ENCODE data around the gene MS4A15. TPM values are rescaled to one million over a fixed set of nuclear protein-coding genes. Genes with fewer than 3 reads are reported as not detected.

Gene MS4A15
- total RNA-seq, 2 experiments from 2014 or later, result not detected

GRCh38 chr11:60772666-60773065 lies 16.0 kb downstream of the MS4A15 start:
- H3K27ac Mint-ChIP-seq, result no peak overlapping the region
- no peaks in the 10 kb centered on the region for H3K36me3 Mint-ChIP-seq
- DNase-seq, result no peak
- CTCF ChIA-PET, result interaction anchor here (1.1 to 1.4 kb wide), 2 partner anchors 58 to 127 kb away, joined by 3 to 4 read pairs; no protein-coding TSS in a partner anchor
- H3K9me3 Mint-ChIP-seq (ENCODE audit: low read depth), result no peaks in the 10 kb centered on the region
- H3K27me3 Mint-ChIP-seq, result peaks cover 4% of the 10 kb centered on the region
- no peak for ATAC-seq
- no peak overlapping the region for H3K4me3 Mint-ChIP-seq
- H3K4me1 Mint-ChIP-seq, result peaks cover 5% of the 10 kb centered on the region

- Mint-ChIP-seq H3K4me1 (peaks cover 5% of the 10 kb centered on the region), H3K27ac (no peak overlapping the region), H3K27me3 (peaks cover 10% of the 10 kb centered on the region), H3K9me3 (ENCODE audit: low read depth) (no peaks in the 10 kb centered on the region), H3K36me3 (no peaks in the 10 kb centered on the region), H3K4me3 (no peak overlapping the region)
- no peak for DNase-seq
- ATAC-seq, result no peak
- CTCF ChIA-PET, result interaction anchor here (0.6 to 6.4 kb wide), 20 partner anchors 10 to 413 kb away, joined by 3 to 46 read pairs (median 4); partner anchors contain the start of gene MS4A10
Measured at GRCh38 chr11:60774726-60775125, 18.1 kb downstream of the MS4A15 start.

- DNase-seq, result peak; percentile 87
- H3K4me3 Mint-ChIP-seq, result no peak overlapping the region
- H3K9me3 Mint-ChIP-seq (ENCODE audit: low read depth), result no peaks in the 10 kb centered on the region
- CTCF ChIA-PET, result interaction anchor here (0.5 to 6.4 kb wide), 21 partner anchors 10 to 479 kb away, joined by 3 to 46 read pairs (median 4); partner anchors contain the start of gene MS4A10
- no peaks in the 10 kb centered on the region for H3K36me3 Mint-ChIP-seq
- no peak overlapping the region for H3K27ac Mint-ChIP-seq
- peak; percentile 88 for ATAC-seq
- H3K4me1 Mint-ChIP-seq, result peaks cover 5% of the 10 kb centered on the region
- H3K27me3 Mint-ChIP-seq, result peaks cover 10% of the 10 kb centered on the region
Measured at GRCh38 chr11:60775420-60775961, 18.8 kb downstream of the MS4A15 start.

DNA sequence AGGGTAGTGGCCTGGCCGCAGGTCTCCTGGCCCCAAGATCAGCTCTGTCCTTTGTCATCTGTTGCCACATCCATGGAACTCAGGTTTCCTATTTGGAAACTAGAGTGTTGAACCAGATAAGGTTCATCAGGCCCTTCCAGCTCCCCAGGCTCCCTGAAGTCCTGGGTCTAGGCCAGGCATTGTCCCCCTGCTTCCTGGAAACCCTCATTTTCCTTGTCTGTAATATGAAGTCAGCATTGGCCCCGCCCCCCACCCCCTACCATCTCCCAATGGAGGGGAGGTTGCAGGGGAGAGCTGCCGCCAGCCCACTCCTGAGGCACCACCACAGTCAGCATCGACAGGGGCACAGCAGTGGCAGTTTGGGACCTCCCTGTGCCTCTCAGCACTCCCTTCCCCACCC lies 19.5 kb downstream of the MS4A15 start:
- Mint-ChIP-seq H3K36me3 (no peaks in the 10 kb centered on the region), H3K4me3 (no peak overlapping the region), H3K27ac (no peak overlapping the region), H3K27me3 (peaks cover 10% of the 10 kb centered on the region), H3K9me3 (ENCODE audit: low read depth) (no peaks in the 10 kb centered on the region), H3K4me1 (peaks cover 5% of the 10 kb centered on the region)
- ATAC-seq (no peak), DNase-seq (no peak)
- CTCF ChIA-PET, result interaction anchor here (0.8 to 6.4 kb wide), 12 partner anchors 9 to 412 kb away, joined by 3 to 46 read pairs (median 4); partner anchors contain the start of gene MS4A10

GRCh38 chr11:60777106-60777505 lies 20.4 kb downstream of the MS4A15 start:
- ATAC-seq (no peak), DNase-seq (no peak)
- Mint-ChIP-seq H3K4me3 (no peak overlapping the region), H3K27me3 (peaks cover 10% of the 10 kb centered on the region), H3K9me3 (ENCODE audit: low read depth) (no peaks in the 10 kb centered on the region), H3K4me1 (peaks cover 5% of the 10 kb centered on the region), H3K36me3 (no peaks in the 10 kb centered on the region), H3K27ac (no peak overlapping the region)
- CTCF ChIA-PET, result interaction anchor here (1.1 to 6.4 kb wide), 5 partner anchors 12 to 122 kb away, joined by 3 to 46 read pairs (median 30); no protein-coding TSS in a partner anchor

GRCh38 chr11:60777572-60777971 lies 20.9 kb downstream of the MS4A15 start:
- H3K9me3 Mint-ChIP-seq (ENCODE audit: low read depth), result no peaks in the 10 kb centered on the region
- no peaks in the 10 kb centered on the region for H3K36me3 Mint-ChIP-seq
- H3K4me3 Mint-ChIP-seq, result no peak overlapping the region
- H3K4me1 Mint-ChIP-seq, result peaks cover 5% of the 10 kb centered on the region
- DNase-seq, result no peak
- CTCF ChIA-PET, result interaction anchor here (1.1 to 6.4 kb wide), 5 partner anchors 13 to 122 kb away, joined by 3 to 46 read pairs (median 11); no protein-coding TSS in a partner anchor
- H3K27ac Mint-ChIP-seq, result no peak overlapping the region
- H3K27me3 Mint-ChIP-seq, result peaks cover 10% of the 10 kb centered on the region
- ATAC-seq, result no peak

DNA sequence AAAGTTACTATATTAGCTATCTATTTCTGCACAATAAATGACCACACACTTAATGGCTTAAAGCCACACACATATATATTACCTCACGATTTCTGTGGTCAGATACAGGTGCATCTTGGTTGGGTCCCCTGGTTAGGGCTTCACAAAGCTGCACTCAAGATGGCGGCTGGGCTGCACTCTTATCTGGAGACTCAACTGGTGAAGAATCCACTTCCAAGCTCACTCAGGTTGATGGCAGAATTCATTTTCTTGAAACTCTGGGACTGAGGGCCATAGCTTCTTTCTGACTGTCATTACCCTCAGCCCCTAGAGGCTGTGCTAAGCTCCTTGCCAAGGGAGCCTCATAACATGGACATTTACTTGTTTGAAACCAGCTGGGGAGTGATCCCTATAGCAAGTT lies 23.4 kb downstream of the MS4A15 start:
- Mint-ChIP-seq H3K4me3 (no peak overlapping the region), H3K4me1 (peaks cover 4% of the 10 kb centered on the region), H3K27ac (no peak overlapping the region), H3K27me3 (peaks cover 10% of the 10 kb centered on the region), H3K9me3 (ENCODE audit: low read depth) (no peaks in the 10 kb centered on the region), H3K36me3 (no peaks in the 10 kb centered on the region)
- no peak for DNase-seq
- CTCF ChIA-PET, result interaction anchor here (0.5 to 6.4 kb wide), 6 partner anchors 15 to 1036 kb away, joined by 3 to 46 read pairs (median 7); no protein-coding TSS in a partner anchor
- no peak for ATAC-seq

GRCh38 chr11:60780774-60781173 lies 24.1 kb downstream of the MS4A15 start:
- no peaks in the 10 kb centered on the region for H3K4me1 Mint-ChIP-seq
- H3K27me3 Mint-ChIP-seq, result peaks cover 8% of the 10 kb centered on the region
- CTCF ChIA-PET, result interaction anchor here (0.8 to 1.2 kb wide), 2 partner anchors 19 to 107 kb away, joined by 3 read pairs; no protein-coding TSS in a partner anchor
- DNase-seq (no peak), ATAC-seq (no peak)
- no peaks in the 10 kb centered on the region for H3K36me3 Mint-ChIP-seq
- no peak overlapping the region for H3K27ac Mint-ChIP-seq
- no peak overlapping the region for H3K4me3 Mint-ChIP-seq
- no peaks in the 10 kb centered on the region for H3K9me3 Mint-ChIP-seq (ENCODE audit: low read depth)

DNA sequence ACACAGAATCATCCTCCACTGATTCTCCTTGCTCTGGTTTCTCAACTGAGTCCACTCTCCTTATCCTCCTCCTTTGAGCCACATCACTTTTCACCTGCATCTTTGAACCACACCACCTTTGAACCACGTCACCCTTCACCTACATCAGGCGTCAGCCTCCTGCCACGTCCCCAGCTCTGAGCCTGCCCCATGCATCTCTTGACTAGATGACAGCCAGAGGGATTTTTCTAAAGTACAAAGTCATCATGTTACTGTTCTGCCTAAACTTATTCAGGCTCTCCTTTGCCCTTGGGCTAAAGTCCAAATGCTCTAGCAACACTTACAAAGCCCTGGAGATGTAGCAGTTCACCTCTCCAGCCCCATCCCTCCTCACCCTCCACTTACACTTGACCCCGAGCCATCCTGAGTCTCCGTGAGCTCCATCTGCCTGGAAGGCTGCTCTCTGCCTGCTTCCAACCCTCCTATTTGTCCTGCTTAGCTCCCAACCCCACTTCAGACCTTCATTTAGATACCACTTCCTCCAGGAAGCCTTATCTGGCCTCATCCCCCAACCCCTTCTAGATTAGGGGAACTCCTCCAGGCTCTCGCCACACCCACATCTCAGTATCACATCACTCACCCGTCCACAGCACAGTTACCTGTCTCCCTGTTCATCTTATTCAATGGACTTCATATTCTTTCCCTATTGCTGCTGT lies 24.8 kb downstream of the MS4A15 start:
- no peak overlapping the region for H3K4me3 Mint-ChIP-seq
- H3K27ac Mint-ChIP-seq, result no peak overlapping the region
- CTCF ChIA-PET, result interaction anchor here (1.2 to 1.8 kb wide), 2 partner anchors 49 to 106 kb away, joined by 3 to 4 read pairs; no protein-coding TSS in a partner anchor
- no peaks in the 10 kb centered on the region for H3K9me3 Mint-ChIP-seq (ENCODE audit: low read depth)
- peaks cover 8% of the 10 kb centered on the region for H3K27me3 Mint-ChIP-seq
- ATAC-seq, result no peak
- no peaks in the 10 kb centered on the region for H3K4me1 Mint-ChIP-seq
- no peaks in the 10 kb centered on the region for H3K36me3 Mint-ChIP-seq
- DNase-seq, result no peak

- H3K9me3 Mint-ChIP-seq (ENCODE audit: low read depth), result no peaks in the 10 kb centered on the region
- no peaks in the 10 kb centered on the region for H3K4me1 Mint-ChIP-seq
- no peaks in the 10 kb centered on the region for H3K36me3 Mint-ChIP-seq
- no peak for DNase-seq
- CTCF ChIA-PET, result interaction anchor here (1.8 kb wide), 1 partner anchor 49 kb away, joined by 4 read pairs; no protein-coding TSS in a partner anchor
- no peak for ATAC-seq
- H3K27me3 Mint-ChIP-seq, result peaks cover 8% of the 10 kb centered on the region
- H3K27ac Mint-ChIP-seq, result no peak overlapping the region
- no peak overlapping the region for H3K4me3 Mint-ChIP-seq
Measured at GRCh38 chr11:60781981-60782316, 25.3 kb downstream of the MS4A15 start.

DNA sequence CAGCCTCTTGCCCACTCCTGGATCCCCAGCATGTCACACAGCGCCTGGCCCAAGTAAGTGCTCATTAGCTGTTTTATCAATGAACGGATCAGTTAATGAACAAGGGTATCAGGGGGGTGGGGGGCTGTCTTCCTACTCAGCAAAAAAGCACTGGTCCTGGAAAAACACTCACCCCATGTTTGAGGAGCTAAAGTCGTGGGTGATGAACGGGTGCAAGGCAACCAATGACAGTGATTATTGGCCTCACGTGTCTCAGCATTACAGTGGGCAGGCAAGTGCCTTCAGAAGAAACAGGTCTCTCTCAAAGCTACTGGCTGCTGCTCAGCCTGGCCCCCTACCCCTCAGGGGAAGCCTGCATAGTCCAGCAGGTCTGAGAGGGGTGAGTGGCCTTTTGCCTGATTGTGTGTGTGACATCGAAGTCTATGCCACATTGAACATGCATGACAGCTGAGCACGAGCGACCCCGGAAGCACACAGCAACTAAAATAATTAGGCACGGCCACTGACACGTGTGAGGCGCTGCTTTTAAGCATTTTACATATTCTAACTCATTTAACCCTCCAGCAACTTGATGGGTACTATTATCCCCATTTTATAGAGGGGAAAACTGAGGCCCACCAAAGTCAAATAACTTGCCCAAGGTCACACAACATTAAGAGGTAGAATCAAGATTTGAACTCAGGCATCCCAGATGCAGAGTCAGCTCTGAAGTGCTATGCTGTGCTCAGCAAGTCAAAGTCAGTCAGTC lies 25.9 kb downstream of the MS4A15 start:
- DNase-seq, result no peak
- Mint-ChIP-seq H3K4me3 (no peak overlapping the region), H3K27me3 (peaks cover 7% of the 10 kb centered on the region), H3K27ac (no peak overlapping the region), H3K4me1 (no peaks in the 10 kb centered on the region), H3K36me3 (no peaks in the 10 kb centered on the region), H3K9me3 (ENCODE audit: low read depth) (no peaks in the 10 kb centered on the region)
- no peak for ATAC-seq
- CTCF ChIA-PET, result interaction anchor here (1.8 kb wide), 1 partner anchor 48 kb away, joined by 4 read pairs; no protein-coding TSS in a partner anchor

- ATAC-seq, result no peak
- H3K4me3 Mint-ChIP-seq, result no peak overlapping the region
- DNase-seq, result no peak
- CTCF ChIA-PET, result interaction anchor here (1.7 to 1.8 kb wide), 2 partner anchors 48 kb away, joined by 4 to 5 read pairs; no protein-coding TSS in a partner anchor
- H3K27ac Mint-ChIP-seq, result no peak overlapping the region
- no peaks in the 10 kb centered on the region for H3K9me3 Mint-ChIP-seq (ENCODE audit: low read depth)
- no peaks in the 10 kb centered on the region for H3K4me1 Mint-ChIP-seq
- peaks cover 4% of the 10 kb centered on the region for H3K27me3 Mint-ChIP-seq
- no peaks in the 10 kb centered on the region for H3K36me3 Mint-ChIP-seq
Measured at GRCh38 chr11:60783141-60783484, 26.4 kb downstream of the MS4A15 start.

DNA sequence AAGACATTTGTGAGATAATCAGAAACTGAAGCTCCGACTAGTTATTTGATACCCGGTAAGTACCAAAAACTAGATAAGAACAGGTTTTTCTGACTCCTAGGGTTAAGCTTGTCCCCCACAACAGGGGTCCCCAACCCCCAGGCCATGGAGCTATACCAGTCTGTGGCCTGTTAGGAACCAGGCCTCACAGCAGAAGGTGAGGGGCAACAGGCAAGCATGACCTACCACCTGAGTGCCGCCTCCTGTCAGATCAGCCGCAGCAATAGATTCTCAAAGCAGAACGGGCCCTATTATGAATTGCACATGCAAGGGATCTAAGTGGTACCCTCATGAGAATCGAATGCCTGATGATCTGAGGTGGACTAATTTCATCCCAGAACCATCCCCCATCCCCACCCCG lies 27.2 kb downstream of the MS4A15 start:
- DNase-seq, result no peak
- H3K4me3 Mint-ChIP-seq, result no peak overlapping the region

More for the DNA sequence above, 27.2 kb downstream of the MS4A15 start:
- no peaks in the 10 kb centered on the region for H3K4me1 Mint-ChIP-seq
- H3K36me3 Mint-ChIP-seq, result no peaks in the 10 kb centered on the region
- ATAC-seq, result no peak
- no peak overlapping the region for H3K27ac Mint-ChIP-seq
- CTCF ChIA-PET, result interaction anchor here (1.7 kb wide), 1 partner anchor 47 kb away, joined by 5 read pairs; no protein-coding TSS in a partner anchor
- no peaks in the 10 kb centered on the region for H3K9me3 Mint-ChIP-seq (ENCODE audit: low read depth)
- H3K27me3 Mint-ChIP-seq, result no peaks in the 10 kb centered on the region

Measured in activated CD8-positive, alpha-beta memory T cell treated with anti-CD3 and anti-CD28 coated beads, Interleukin-2, amount 10 ng/mL, durations not matched to agents 7 days and 5 days (primary cell).